Adrenal gland (tissue), 12 donors: ENCODE results near the gene SLC5A10. TPM values are rescaled to one million over a fixed set of nuclear protein-coding genes. Genes with fewer than 3 reads are reported as not detected.
"Not testable (repeated sequence)": the region's sequence is repeated elsewhere in the genome, so short reads cannot be mapped to it uniquely, and the experiment has no call there.

Source experiments
- DNase-seq, 7 donors: peaks; one replicate each; pipeline ENCODE4 v3.0.0-alpha.2; 2019 to 2020
- H3K27ac ChIP-seq, 5 donors: fragments of 200-600 bp; sonication (generic) in 4 of 5; 1 replicate in 3 of 5; 2 replicates in 2 of 5; pipeline versions ENCODE4 v1.5.1 to v1.8.0; 2016 to 2020; ENCODE audit warnings: mild to moderate bottlenecking in 1 of 5
- H3K27me3 ChIP-seq: fragments of 200-600 bp; 2 replicates; pipeline ENCODE4 v1.8.0; 2021
- H3K36me3 ChIP-seq, 2 donors: fragments of 200-600 bp; replicated peaks in 1 of 2; 1 replicate in 1 of 2; 2 replicates in 1 of 2; pipeline versions ENCODE4 v1.5.1 to v1.8.0; 2018 to 2022
- H3K4me1 ChIP-seq, 2 donors: fragments of 200-600 bp; replicated peaks in 1 of 2; 1 replicate in 1 of 2; 2 replicates in 1 of 2; pipeline versions ENCODE4 v1.5.1 to v1.8.0; 2018 to 2021
- H3K4me3 ChIP-seq, 4 donors: fragments of 200-600 bp; sonication (generic) in 3 of 4; one replicate each; pipeline ENCODE4 v1.5.1; 2016 to 2018
- H3K9me3 ChIP-seq, 3 donors: fragments of 200-600 bp; sonication (generic) in 1 of 3; replicated peaks in 1 of 3; 1 replicate in 2 of 3; 2 replicates in 1 of 3; pipeline versions ENCODE4 v1.5.1 to v1.8.0; 2016 to 2021
- WGBS, 4 donors: extraction: QIAGEN DNeasy Blood & Tissue Kit in 2 of 4; methylation state at CpG; one replicate each; pipeline versions ENCODE4 v1.1.5 to v1.1.7; 2013 to 2017; 5-methylcytosine and 5-hydroxymethylcytosine counted together
- intact Hi-C, 2 donors: fragments of 100-400 bp; cut with DNase I; formaldehyde crosslinking; loops; one replicate each; pipeline versions ENCODE4 v1.14.1 to v1.15.0; 2022 to 2023
- polyA plus RNA-seq, 3 donors: library from polyadenylated mRNA; stranded (reverse); fragments of 200-250 nt in 2 of 3; fragments of 350-450 nt in 1 of 3; fragmentation: Illumina TruSeq in 1 of 3; extraction: RNeasy Lipid Tissue Mini Kit (QIAGEN cat#74804) in 1 of 3; gene quantifications; one replicate each; pipeline ENCODE4 v1.2.3, GENCODE V29; 2013 to 2014
- total RNA-seq, 9 donors: library from RNA; depleted of rRNA in 4 of 9; stranded (reverse); fragments of >200 nt in 4 of 9; fragments of 120-200 nt in 1 of 9; fragmentation: NEBNext Ultra II Directional in 1 of 9; extraction: Animal tissue kit (Norgen Biotek cat#: 25700) in 1 of 9; gene quantifications; one replicate each; pipeline versions ENCODE4 v1.1.0 to v1.2.4, GENCODE V29; 2013 to 2023
- donor health status: healthy with polysubstance abuse.
- donor health status: Bipolar disorder and iron deficiency.
- donor health status: DM: yes; HTN: yes; CAD: no.
- donor health status: DM: no; HTN: no; CAD: no.
- donor health status: DM: no; HTN: no; CAD: no.
- donor health status: DM: yes; HTN: yes; CAD: no.

Gene SLC5A10
- total and polyA plus RNA-seq, 12 donors, result 0.16 to 0.94 (median 0.22) TPM; not detected in 8

DNA sequence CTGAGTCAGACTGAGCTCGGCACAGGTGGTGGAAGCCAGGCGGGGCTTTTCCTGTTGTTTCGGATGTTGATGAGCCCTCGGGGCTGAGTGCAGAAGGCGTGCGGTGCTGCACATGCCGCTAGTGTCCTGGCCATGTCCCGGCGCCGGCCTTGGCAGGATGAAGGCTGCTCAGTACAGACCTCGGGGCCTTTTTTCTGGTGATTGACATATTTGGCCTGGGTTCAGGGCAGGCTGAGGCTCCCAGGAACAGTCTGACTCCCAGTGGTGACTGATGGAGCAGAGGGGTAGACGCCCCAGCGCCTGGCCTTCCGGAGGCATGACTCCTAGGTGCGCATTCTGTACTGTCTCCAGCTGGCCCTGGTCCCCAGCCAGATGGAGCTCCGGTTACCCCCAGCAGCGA lies 86.0 kb downstream of the SLC5A10 start:
- WGBS, 4 donors, result no CpG with 5 or more reads among the region's 17 CpGs
- H3K9me3 ChIP-seq, H3K27ac ChIP-seq, H3K4me3 ChIP-seq, H3K36me3 ChIP-seq, H3K27me3 ChIP-seq, intact Hi-C loops, H3K4me1 ChIP-seq, DNase-seq: not testable (repeated sequence)

- intact Hi-C loops, H3K4me3 ChIP-seq, H3K4me1 ChIP-seq, H3K27ac ChIP-seq, DNase-seq, H3K36me3 ChIP-seq, H3K27me3 ChIP-seq, H3K9me3 ChIP-seq: not testable (repeated sequence)
- no CpG with 5 or more reads among the region's 12 CpGs for WGBS, 4 donors
These were observed 86.8 kb downstream of the SLC5A10 start for GRCh38 chr17:19038730-19039129.

DNA sequence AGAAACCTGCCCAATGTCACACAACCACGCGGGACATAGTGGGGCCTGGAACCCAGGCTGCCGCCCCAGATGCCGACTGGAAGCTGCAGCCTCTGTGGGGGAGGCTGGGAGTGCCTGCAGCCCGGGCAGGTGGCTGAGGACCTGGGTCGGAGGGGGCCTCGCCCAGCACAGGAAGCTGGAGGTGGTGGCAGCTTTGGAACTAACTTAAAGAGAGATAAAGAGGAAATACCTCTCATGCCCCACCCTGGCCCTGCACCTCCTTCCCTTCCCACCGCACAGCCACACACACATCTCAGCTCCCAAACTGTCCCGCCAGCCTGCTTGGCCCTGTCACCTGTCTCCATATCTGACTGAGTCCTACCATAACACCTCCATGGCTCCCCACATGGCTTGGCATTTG lies 88.4 kb downstream of the SLC5A10 start:
- H3K4me1 ChIP-seq, intact Hi-C loops, H3K27me3 ChIP-seq, H3K4me3 ChIP-seq, H3K9me3 ChIP-seq, H3K27ac ChIP-seq, DNase-seq, H3K36me3 ChIP-seq: not testable (repeated sequence)
- WGBS, 4 donors, result no CpG with 5 or more reads among the region's 9 CpGs

DNA sequence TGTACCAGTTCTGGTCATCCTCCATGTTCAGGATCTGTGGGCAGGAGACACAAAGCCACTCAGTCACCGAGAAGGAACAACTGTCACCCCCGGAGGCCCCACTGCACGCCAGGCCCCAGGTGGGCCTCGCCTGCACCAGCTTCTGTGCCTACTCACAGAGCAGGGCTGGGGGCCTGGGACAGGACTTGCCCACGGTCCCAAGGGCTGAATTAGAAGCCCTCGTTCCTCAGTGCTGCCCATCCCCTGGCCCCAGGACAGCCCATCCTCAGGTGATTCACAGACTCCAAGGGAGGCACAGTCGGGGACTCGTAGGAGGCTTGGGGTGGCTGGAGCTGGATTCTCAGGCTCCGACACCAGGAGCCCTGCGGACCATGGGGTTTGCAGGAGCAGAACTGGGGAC lies 89.9 kb downstream of the SLC5A10 start:
- H3K27me3 ChIP-seq, H3K4me1 ChIP-seq, H3K4me3 ChIP-seq, H3K36me3 ChIP-seq, intact Hi-C loops, H3K9me3 ChIP-seq, DNase-seq, H3K27ac ChIP-seq: not testable (repeated sequence)
- WGBS, 4 donors, result 83 to 100% methylated on average over 2 to 3 of the region's 10 CpGs; no CpG with 5 or more reads in 2 of the 4 donors

GRCh38 chr17:19042369-19042768 lies 90.4 kb downstream of the SLC5A10 start:
- H3K4me3 ChIP-seq, H3K4me1 ChIP-seq, H3K27me3 ChIP-seq, H3K36me3 ChIP-seq, DNase-seq, H3K27ac ChIP-seq, intact Hi-C loops, H3K9me3 ChIP-seq: not testable (repeated sequence)
- WGBS, 4 donors, result no CpG with 5 or more reads among the region's 14 CpGs

- H3K27ac ChIP-seq, H3K4me1 ChIP-seq, DNase-seq, H3K27me3 ChIP-seq, H3K4me3 ChIP-seq, H3K36me3 ChIP-seq, intact Hi-C loops, H3K9me3 ChIP-seq: not testable (repeated sequence)
- WGBS, 4 donors, result no CpG with 5 or more reads among the region's 8 CpGs
These were observed 91.1 kb downstream of the SLC5A10 start for GRCh38 chr17:19043032-19043431.

DNA sequence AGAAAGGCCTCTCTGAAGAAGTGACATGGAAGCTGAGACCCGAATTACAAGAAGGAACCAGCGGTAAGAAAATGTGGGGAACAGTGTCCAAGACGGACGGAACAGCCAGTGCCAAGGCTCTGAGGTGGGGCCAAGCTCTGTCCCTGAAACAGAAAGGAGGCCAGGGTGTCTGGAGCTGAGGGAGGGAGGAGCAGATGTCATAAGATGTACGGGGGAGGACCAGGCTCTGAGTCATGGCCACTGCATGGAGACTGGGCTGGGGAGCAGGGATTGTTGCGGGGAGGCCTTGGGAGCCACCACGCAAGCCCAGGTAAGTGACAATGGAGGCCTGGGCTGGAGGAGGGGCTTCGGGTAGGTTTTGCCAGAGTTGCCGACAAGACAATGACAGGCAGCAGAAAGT lies 92.7 kb downstream of the SLC5A10 start:
- H3K36me3 ChIP-seq, H3K27me3 ChIP-seq, H3K27ac ChIP-seq, H3K9me3 ChIP-seq, DNase-seq, H3K4me1 ChIP-seq, intact Hi-C loops, H3K4me3 ChIP-seq: not testable (repeated sequence)
- WGBS, 4 donors, result no CpG with 5 or more reads among the region's 9 CpGs

GRCh38 chr17:19046782-19047375 lies 94.9 kb downstream of the SLC5A10 start, which contains the start of gene GRAP:
Gene GRAP, minus strand, starts transcription at chr17:19046957. Its CDS starts 31 bp downstream, at chr17:19046926.
- H3K27me3 ChIP-seq, H3K4me1 ChIP-seq, intact Hi-C loops, H3K9me3 ChIP-seq, H3K27ac ChIP-seq, H3K4me3 ChIP-seq, DNase-seq, H3K36me3 ChIP-seq: not testable (repeated sequence)
- WGBS, 4 donors, result no CpG with 5 or more reads among the region's 12 CpGs

- intact Hi-C loops, H3K4me1 ChIP-seq, H3K9me3 ChIP-seq, H3K36me3 ChIP-seq, H3K4me3 ChIP-seq, H3K27me3 ChIP-seq, H3K27ac ChIP-seq: not testable (repeated sequence)
- DNase-seq, result peak in 1 of 7 donors; percentile 15
- WGBS, 4 donors, result 82 to 91% (median 86%) methylated on average over 3 to 5 of the region's 7 CpGs
These were observed 95.5 kb downstream of the SLC5A10 start for GRCh38 chr17:19047510-19047909.

GRCh38 chr17:19048826-19049225 lies 96.9 kb downstream of the SLC5A10 start:
- H3K36me3 ChIP-seq, H3K27me3 ChIP-seq, H3K9me3 ChIP-seq, H3K4me3 ChIP-seq, intact Hi-C loops, DNase-seq, H3K27ac ChIP-seq, H3K4me1 ChIP-seq: not testable (repeated sequence)
- 67% methylated on average over 4 of the region's 7 CpGs; no CpG with 5 or more reads in 3 of the 4 donors for WGBS, 4 donors

DNA sequence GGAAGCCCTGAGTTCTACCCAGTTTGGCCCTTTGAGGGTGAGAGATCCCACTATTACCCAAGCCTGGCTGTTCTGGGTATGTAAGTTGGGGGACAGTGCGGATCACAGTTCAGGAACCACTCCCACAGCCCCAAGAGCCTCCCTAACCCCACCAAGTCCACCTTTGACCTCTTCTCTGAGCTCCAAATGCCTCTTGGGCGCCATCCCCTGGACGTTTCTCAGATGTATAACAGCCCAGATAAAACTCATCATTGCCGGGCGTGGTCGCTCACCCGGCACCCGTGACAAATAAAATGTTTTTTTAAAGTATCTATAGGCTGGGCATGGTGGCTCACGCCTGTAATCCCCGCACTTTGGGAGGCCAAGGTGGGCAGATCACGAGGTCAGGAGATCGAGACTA lies 103.5 kb downstream of the SLC5A10 start:
- H3K36me3 ChIP-seq, H3K4me1 ChIP-seq, H3K4me3 ChIP-seq, DNase-seq, H3K27ac ChIP-seq, H3K9me3 ChIP-seq, intact Hi-C loops, H3K27me3 ChIP-seq: not testable (repeated sequence)
- WGBS, 4 donors, result no CpG with 5 or more reads among the region's 12 CpGs
